AG09309 (cell line): ENCODE data around the gene TCEAL9.

ENCODE experiments used
- DNase-seq: peaks from one replicate; pipeline ENCODE4 v3.0.0-alpha.2; 2010; ENCODE audit warnings: low read depth
- H3K4me3 ChIP-seq: 2 replicates; pipeline ENCODE4 v1.5.1; 2011; ENCODE audit warnings: mild to moderate bottlenecking, low read depth, low read length, moderate library complexity; ENCODE audit not compliant: control insufficient read depth
- CTCF ChIP-seq: IDR thresholded peaks from 2 replicates; pipeline ENCODE4 v1.5.1; 2011; ENCODE audit warnings: mild to moderate bottlenecking, low read depth, low read length, inconsistent platforms; ENCODE audit not compliant: insufficient read depth, control insufficient read depth; ENCODE audit errors: missing control alignments

TCEAL9 gene

GRCh38 chrX:103400931-103401330 is 44.6 kb downstream of the TCEAL9 start:
- no peak overlapping the region for H3K4me3 ChIP-seq
- TF ChIP-seq CTCF: no peak
- DNase-seq: no peak

GRCh38 chrX:103404231-103405008 is 48.1 kb downstream of the TCEAL9 start:
- peak; percentile 49 for DNase-seq
- no peak for TF ChIP-seq CTCF
- peak overlapping the region; percentile 54 for H3K4me3 ChIP-seq

GRCh38 chrX:103405009-103405333 is 48.7 kb downstream of the TCEAL9 start:
- peak overlapping the region; percentile 54 for H3K4me3 ChIP-seq
- no peak for DNase-seq
- TF ChIP-seq CTCF: no peak

GRCh38 chrX:103406256-103406655 is 50.0 kb downstream of the TCEAL9 start:
- no peak for DNase-seq
- H3K4me3 ChIP-seq: no peak overlapping the region
- no peak for TF ChIP-seq CTCF

- no peak for TF ChIP-seq CTCF
- DNase-seq: no peak
- H3K4me3 ChIP-seq: no peak overlapping the region
These were observed 51.5 kb downstream of the TCEAL9 start for GRCh38 chrX:103407776-103408175.
